SK-N-MC (cell line): ENCODE results near the gene DNER.

Experiments
- EZH2 ChIP-seq: fragments of 200-600 bp; sonication (generic); IDR thresholded peaks from one replicate; pipeline ENCODE4 v1.6.1; 2017; ENCODE audit warnings: antibody characterized with exemption
- POLR2AphosphoS5 ChIP-seq: IDR thresholded peaks from 2 replicates; pipeline ENCODE4 v1.6.1; 2012; ENCODE audit warnings: mild to moderate bottlenecking, low read depth, low read length, borderline replicate concordance

DNA sequence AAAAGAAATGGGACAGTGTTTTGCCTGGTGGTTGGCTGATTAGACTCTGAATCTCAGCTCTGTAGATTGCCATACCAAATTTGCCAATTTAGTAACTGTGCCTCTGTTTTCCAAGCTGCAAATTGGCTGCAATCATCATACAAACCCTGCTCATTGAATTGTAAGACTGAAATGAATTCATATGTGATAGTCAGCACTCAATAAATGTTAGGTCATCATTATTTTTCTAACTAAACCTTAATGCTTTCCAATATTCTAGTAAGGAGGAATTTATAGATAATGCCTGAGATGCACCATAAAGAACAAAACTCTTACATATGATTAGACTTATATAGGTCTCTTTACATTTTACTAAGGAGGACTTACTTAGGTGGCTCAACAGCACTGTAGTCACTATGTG is 85.3 kb downstream of the DNER start:
- TF ChIP-seq POLR2AphosphoS5 = no peak
- TF ChIP-seq EZH2 = no peak
